Subcutaneous abdominal adipose tissue (tissue), 5 donors: ENCODE measurements around the gene METTL23.
"Not testable (repeated sequence)": the region's sequence is repeated elsewhere in the genome, so short reads cannot be mapped to it uniquely, and the experiment has no call there.

ENCODE experiments used
- H3K27ac ChIP-seq: one replicate; pipeline ENCODE4 v1.7.0; 2013; ENCODE audit warnings: low read depth, mild to moderate bottlenecking, inconsistent platforms, low read length, moderate library complexity
- H3K27me3 ChIP-seq, 5 donors: one replicate each; pipeline ENCODE4 v1.7.0; 2013; ENCODE audit warnings: low read length in 5 of 5, inconsistent platforms in 1 of 5; ENCODE audit not compliant: control insufficient read depth in 5 of 5, insufficient read depth in 4 of 5
- H3K36me3 ChIP-seq, 5 donors: one replicate each; pipeline ENCODE4 v1.7.0; 2013; ENCODE audit warnings: low read length in 5 of 5; ENCODE audit not compliant: control insufficient read depth in 5 of 5, insufficient read depth in 5 of 5
- H3K4me1 ChIP-seq, 5 donors: one replicate each; pipeline ENCODE4 v1.7.0; 2013; ENCODE audit warnings: low read length in 5 of 5, mild to moderate bottlenecking in 3 of 5, moderate library complexity in 1 of 5; ENCODE audit not compliant: control insufficient read depth in 5 of 5, insufficient read depth in 5 of 5
- H3K4me3 ChIP-seq, 5 donors: one replicate each; pipeline ENCODE4 v1.7.0; 2013; ENCODE audit warnings: low read length in 5 of 5, low read depth in 1 of 5
- H3K9ac ChIP-seq, 5 donors: one replicate each; pipeline ENCODE4 v1.7.0; 2013; ENCODE audit warnings: low read length in 5 of 5, mild to moderate bottlenecking in 4 of 5, moderate library complexity in 3 of 5
- H3K9me3 ChIP-seq, 5 donors: one replicate each; pipeline ENCODE4 v1.7.0; 2013; ENCODE audit warnings: low read length in 5 of 5; ENCODE audit not compliant: control insufficient read depth in 5 of 5
- donor health status: healthy.
- donor health status: healthy.
- donor health status: healthy.
- donor health status: healthy.
- donor health status: healthy.

The METTL23 gene

GRCh38 chr17:76739568-76740115 is 13.0 kb downstream of the METTL23 start:
- not testable (repeated sequence) for H3K4me3 ChIP-seq, H3K9ac ChIP-seq, H3K9me3 ChIP-seq, H3K27me3 ChIP-seq, H3K27ac ChIP-seq
- H3K4me1 ChIP-seq = peaks cover 13 to 38% (median 28%) of the 10 kb centered on the region in 5 donors
- H3K36me3 ChIP-seq = peaks cover 20 to 37% (median 27%) of the 10 kb centered on the region in 5 donors

DNA sequence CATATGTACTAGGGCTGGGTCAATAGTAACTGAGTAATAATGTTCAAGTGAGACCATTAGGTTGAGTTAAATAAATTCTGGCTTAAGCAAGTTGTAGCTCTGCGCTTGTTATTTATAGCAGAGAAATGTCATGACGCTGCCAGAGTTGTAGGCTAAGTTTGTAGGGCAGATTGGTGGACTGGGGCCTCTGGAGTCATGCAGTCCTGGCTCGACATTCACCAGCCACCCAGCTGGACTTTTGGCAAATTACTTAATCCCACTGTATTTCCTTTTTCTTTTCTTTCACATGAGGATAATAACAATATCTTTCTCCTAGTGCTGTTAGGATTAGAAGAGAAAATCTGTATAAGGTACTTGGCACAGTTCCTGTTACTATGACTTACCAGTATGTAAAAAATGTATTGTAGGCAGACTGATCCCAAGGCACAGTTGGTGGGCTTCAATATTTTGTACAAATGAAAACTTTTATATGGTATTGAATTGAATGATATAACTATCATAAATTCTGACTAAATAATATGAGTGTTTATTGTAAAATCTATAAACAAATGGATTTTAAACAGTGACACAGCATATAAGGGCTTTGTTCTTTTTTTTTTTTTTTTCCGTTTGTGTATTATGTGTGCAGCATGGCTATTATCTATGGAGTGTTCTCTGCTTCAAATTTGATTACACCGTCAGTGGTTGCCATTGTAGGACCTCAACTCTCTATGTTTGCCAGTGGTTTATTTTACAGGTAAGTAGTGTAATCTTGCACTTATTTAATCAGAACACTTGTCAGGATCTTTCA is 13.9 kb downstream of the METTL23 start:
- H3K9me3 ChIP-seq = no peaks in the 10 kb centered on the region
- H3K9ac ChIP-seq = no peak overlapping the region
- H3K4me3 ChIP-seq = no peak overlapping the region
- H3K27ac ChIP-seq = no peak overlapping the region
- peaks cover 23 to 37% (median 30%) of the 10 kb centered on the region in 5 donors for H3K36me3 ChIP-seq
- H3K4me1 ChIP-seq = peaks cover 8 to 29% (median 19%) of the 10 kb centered on the region in 5 donors
- H3K27me3 ChIP-seq = no peaks in the 10 kb centered on the region

- Histone ChIP-seq H3K27ac (no peak overlapping the region), H3K4me1 (peaks cover 4 to 21% (median 15%) of the 10 kb centered on the region in 5 donors), H3K9me3 (no peaks in the 10 kb centered on the region), H3K9ac (no peak overlapping the region), H3K4me3 (no peak overlapping the region), H3K27me3 (no peaks in the 10 kb centered on the region), H3K36me3 (peaks cover 29 to 54% (median 35%) of the 10 kb centered on the region in 5 donors)
Measured at GRCh38 chr17:76742958-76743357, 16.3 kb downstream of the METTL23 start.

DNA sequence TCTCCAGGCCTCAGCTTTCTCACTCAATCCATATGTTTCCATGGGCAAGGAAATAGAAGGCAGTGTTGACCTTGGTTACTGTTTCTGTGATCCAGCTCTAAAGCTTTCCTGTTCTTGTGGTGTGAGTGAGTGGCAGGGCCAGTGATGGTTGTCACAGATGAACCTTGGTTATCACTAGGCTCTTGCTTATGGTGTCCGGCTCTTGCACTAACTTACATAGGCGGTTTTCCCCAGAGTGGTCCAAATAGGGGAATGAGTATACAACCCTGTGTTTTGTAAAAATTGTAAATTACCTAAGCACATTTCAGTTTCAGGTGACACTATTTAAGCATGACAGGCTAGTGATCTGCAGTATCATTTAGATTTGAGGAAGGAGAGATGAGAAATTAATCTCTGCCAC is 18.1 kb downstream of the METTL23 start:
- H3K9me3 ChIP-seq = no peaks in the 10 kb centered on the region
- H3K27ac ChIP-seq = no peak overlapping the region
- H3K27me3 ChIP-seq = no peaks in the 10 kb centered on the region
- H3K4me1 ChIP-seq = peaks cover 0 to 5% (median 0%) of the 10 kb centered on the region in 5 donors
- H3K9ac ChIP-seq = no peak overlapping the region
- no peak overlapping the region for H3K4me3 ChIP-seq
- peaks cover 29 to 61% (median 35%) of the 10 kb centered on the region in 5 donors for H3K36me3 ChIP-seq

- H3K27me3 ChIP-seq, H3K4me1 ChIP-seq, H3K27ac ChIP-seq, H3K9ac ChIP-seq, H3K4me3 ChIP-seq, H3K9me3 ChIP-seq: not testable (repeated sequence)
- H3K36me3 ChIP-seq = peaks cover 29 to 63% (median 35%) of the 10 kb centered on the region in 5 donors
Measured at GRCh38 chr17:76745785-76746184, 19.1 kb downstream of the METTL23 start.

- H3K27ac ChIP-seq = no peak overlapping the region
- no peak overlapping the region for H3K9ac ChIP-seq
- no peak overlapping the region for H3K4me3 ChIP-seq
- peaks cover 24 to 56% (median 35%) of the 10 kb centered on the region in 5 donors for H3K36me3 ChIP-seq
- H3K9me3 ChIP-seq = no peaks in the 10 kb centered on the region
- no peaks in the 10 kb centered on the region for H3K27me3 ChIP-seq
- H3K4me1 ChIP-seq = no peaks in the 10 kb centered on the region
Measured at GRCh38 chr17:76747716-76748363, 21.2 kb downstream of the METTL23 start.

DNA sequence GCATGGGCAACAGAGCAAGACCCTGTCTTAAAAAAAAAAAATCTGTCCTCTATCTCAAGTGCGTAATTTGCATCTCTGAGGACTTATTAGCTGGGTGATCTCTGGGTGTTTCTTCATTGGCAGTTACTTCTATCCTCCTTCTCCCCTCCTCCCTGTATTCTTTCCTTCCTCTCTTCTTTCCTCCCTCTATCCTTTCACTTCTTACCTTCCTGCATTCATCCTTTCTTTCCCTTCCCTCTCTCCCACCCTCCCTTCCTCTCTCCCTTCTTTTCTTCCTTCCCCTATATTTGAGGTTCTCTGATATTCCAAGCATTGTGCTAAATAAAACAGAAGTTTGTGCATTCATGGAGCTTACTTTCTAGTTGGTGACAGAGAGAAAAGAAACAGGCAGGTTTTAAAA is 22.0 kb downstream of the METTL23 start:
- Histone ChIP-seq H3K9ac (no peak overlapping the region), H3K9me3 (no peaks in the 10 kb centered on the region), H3K4me3 (no peak overlapping the region), H3K4me1 (no peaks in the 10 kb centered on the region), H3K36me3 (peaks cover 24 to 62% (median 39%) of the 10 kb centered on the region in 5 donors), H3K27me3 (no peaks in the 10 kb centered on the region), H3K27ac (no peak overlapping the region)

DNA sequence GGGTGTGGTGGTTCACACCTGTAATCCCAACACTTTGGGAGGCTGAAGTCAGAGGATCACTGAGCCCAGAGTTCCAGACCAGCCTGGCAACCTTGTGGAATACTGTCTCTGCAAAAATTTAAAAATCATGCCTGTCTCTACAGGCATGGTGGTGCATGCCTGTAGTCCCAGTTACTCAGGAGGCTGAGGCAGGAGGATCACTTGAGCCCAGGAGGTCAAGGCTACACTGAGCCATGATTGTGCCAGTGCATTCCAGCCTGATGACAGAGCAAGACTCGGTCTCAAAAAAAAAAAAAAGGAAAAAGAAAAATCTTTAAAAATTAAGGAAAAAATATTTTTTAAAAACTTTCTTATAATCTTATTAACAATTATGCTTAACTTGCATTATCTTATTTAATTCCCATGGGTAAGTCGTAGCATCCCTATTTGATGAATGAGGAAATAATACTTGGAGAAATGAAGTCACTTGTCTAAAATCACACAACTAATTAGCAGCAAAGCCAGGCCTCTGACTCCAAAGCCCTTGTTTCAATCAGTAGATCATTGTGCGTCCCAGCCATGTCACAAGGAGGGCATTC is 24.9 kb downstream of the METTL23 start:
- Histone ChIP-seq H3K4me1 (no peaks in the 10 kb centered on the region), H3K27me3 (no peaks in the 10 kb centered on the region), H3K27ac (no peak overlapping the region), H3K4me3 (no peak overlapping the region), H3K9me3 (no peaks in the 10 kb centered on the region), H3K9ac (no peak overlapping the region), H3K36me3 (peaks cover 5 to 55% (median 24%) of the 10 kb centered on the region in 5 donors)

- Histone ChIP-seq H3K9ac (no peak overlapping the region), H3K4me1 (no peaks in the 10 kb centered on the region), H3K4me3 (no peak overlapping the region), H3K9me3 (no peaks in the 10 kb centered on the region), H3K27me3 (no peaks in the 10 kb centered on the region), H3K27ac (no peak overlapping the region), H3K36me3 (peaks cover 3 to 53% (median 27%) of the 10 kb centered on the region in 5 donors)
Measured at GRCh38 chr17:76752006-76752405, 25.4 kb downstream of the METTL23 start.
